Immature natural killer cell (primary cell): Measurements from ENCODE around the gene DGKZ. TPM values are rescaled to one million over a fixed set of nuclear protein-coding genes. Genes with fewer than 3 reads are reported as not detected.
"Not testable (repeated sequence)": the region's sequence is repeated elsewhere in the genome, so short reads cannot be mapped to it uniquely, and the experiment has no call there.

ENCODE experiments used
- DNase-seq, 3 donors: peaks; one replicate each; pipeline ENCODE4 v3.0.0; 2022; ENCODE audit warnings: mixed read lengths in 1 of 3
- H3K27ac Mint-ChIP-seq, 6 donors: one replicate each; pipeline ENCODE4 v1.8.0; 2020; ENCODE audit warnings: mixed read lengths in 6 of 6, mild to moderate bottlenecking in 5 of 6, inconsistent platforms in 4 of 6, moderate library complexity in 3 of 6
- H3K27me3 Mint-ChIP-seq, 3 donors: one replicate each; pipeline ENCODE4 v1.8.0; 2020 to 2021; ENCODE audit warnings: low read depth in 3 of 3, mild to moderate bottlenecking in 3 of 3, mixed read lengths in 3 of 3, moderate library complexity in 3 of 3, inconsistent platforms in 1 of 3
- H3K36me3 Mint-ChIP-seq, 3 donors: one replicate each; pipeline ENCODE4 v1.8.0; 2020; ENCODE audit warnings: mixed read lengths in 3 of 3, inconsistent platforms in 2 of 3, mild to moderate bottlenecking in 2 of 3
- H3K4me1 Mint-ChIP-seq, 2 donors: one replicate each; pipeline ENCODE4 v1.8.0; 2020; ENCODE audit warnings: inconsistent platforms in 2 of 2, mild to moderate bottlenecking in 2 of 2, mixed read lengths in 2 of 2, moderate library complexity in 1 of 2
- H3K4me3 Mint-ChIP-seq, 5 donors: one replicate each; pipeline ENCODE4 v1.8.0; 2020; ENCODE audit warnings: mild to moderate bottlenecking in 5 of 5, mixed read lengths in 5 of 5, inconsistent platforms in 3 of 5, moderate library complexity in 3 of 5
- H3K9me3 Mint-ChIP-seq, 6 donors: one replicate each; pipeline ENCODE4 v1.8.0; 2020; ENCODE audit warnings: mild to moderate bottlenecking in 6 of 6, mixed read lengths in 6 of 6, inconsistent platforms in 4 of 6, moderate library complexity in 3 of 6
- polyA plus RNA-seq, 3 donors: library from polyadenylated mRNA; unstranded; fragments of 300-500 nt; fragmentation: Illumina TruSeq; gene quantifications; one replicate each; pipeline ENCODE4 v1.2.3, GENCODE V29; 2021

DGKZ gene
- polyA plus RNA-seq, 3 donors from 2014 or later, result 40.7 to 120 (median 63.6) TPM

- peaks cover 23 to 26% of the 10 kb centered on the region in 2 donors for H3K4me1 Mint-ChIP-seq
Observed at GRCh38 chr11:46370253-46370652, 23.0 kb downstream of the DGKZ start.

GRCh38 chr11:46371262-46371661 lies 24.0 kb downstream of the DGKZ start:
- H3K27me3 Mint-ChIP-seq, H3K4me3 Mint-ChIP-seq, H3K9me3 Mint-ChIP-seq, DNase-seq, H3K27ac Mint-ChIP-seq: not testable (repeated sequence)
- peaks cover 15 to 18% of the 10 kb centered on the region in 2 donors for H3K4me1 Mint-ChIP-seq
- peaks cover 0 to 18% (median 7%) of the 10 kb centered on the region in 3 donors for H3K36me3 Mint-ChIP-seq

More at GRCh38 chr11:46370253-46370652, 23.0 kb downstream of the DGKZ start:
- peak overlapping the region in 2 of 6 donors; percentile 30 to 39 for H3K27ac Mint-ChIP-seq
- H3K9me3 Mint-ChIP-seq, result no peaks in the 10 kb centered on the region
- H3K4me3 Mint-ChIP-seq, result no peak overlapping the region
- DNase-seq, result no peak
- H3K36me3 Mint-ChIP-seq, result peaks cover 0 to 18% (median 7%) of the 10 kb centered on the region in 3 donors
- H3K27me3 Mint-ChIP-seq, result peaks cover 0 to 8% (median 2%) of the 10 kb centered on the region in 3 donors

- H3K9me3 Mint-ChIP-seq, result no peaks in the 10 kb centered on the region
- peaks cover 15 to 16% of the 10 kb centered on the region in 2 donors for H3K4me1 Mint-ChIP-seq
- H3K27me3 Mint-ChIP-seq, result peaks cover 0 to 8% (median 2%) of the 10 kb centered on the region in 3 donors
- DNase-seq, result no peak
- H3K27ac Mint-ChIP-seq, result peak overlapping the region in 1 of 6 donors; percentile 22
- H3K36me3 Mint-ChIP-seq, result peaks cover 0 to 18% (median 7%) of the 10 kb centered on the region in 3 donors
- H3K4me3 Mint-ChIP-seq, result no peak overlapping the region
Observed at GRCh38 chr11:46372086-46372485, 24.8 kb downstream of the DGKZ start.

- not testable (repeated sequence) for H3K4me3 Mint-ChIP-seq, DNase-seq, H3K9me3 Mint-ChIP-seq, H3K27me3 Mint-ChIP-seq
- Mint-ChIP-seq H3K27ac (peak overlapping the region in 1 of 6 donors; percentile 22), H3K4me1 (peaks cover 12% of the 10 kb centered on the region in 2 donors), H3K36me3 (peaks cover 0 to 22% (median 7%) of the 10 kb centered on the region in 3 donors)
Observed at GRCh38 chr11:46372501-46372900, 25.2 kb downstream of the DGKZ start.

- H3K4me3 Mint-ChIP-seq, result no peak overlapping the region
- peaks cover 7 to 16% of the 10 kb centered on the region in 2 donors for H3K4me1 Mint-ChIP-seq
- peaks cover 0 to 20% (median 7%) of the 10 kb centered on the region in 3 donors for H3K36me3 Mint-ChIP-seq
- H3K27ac Mint-ChIP-seq, result no peak overlapping the region
- DNase-seq, result no peak
- no peaks in the 10 kb centered on the region for H3K9me3 Mint-ChIP-seq
- peaks cover 0 to 7% (median 0%) of the 10 kb centered on the region in 3 donors for H3K27me3 Mint-ChIP-seq
Observed at GRCh38 chr11:46373787-46374740, 26.8 kb downstream of the DGKZ start.

GRCh38 chr11:46374815-46375214 lies 27.6 kb downstream of the DGKZ start:
- H3K27me3 Mint-ChIP-seq, result peaks cover 0 to 4% (median 3%) of the 10 kb centered on the region in 3 donors
- peaks cover 0 to 16% (median 3%) of the 10 kb centered on the region in 3 donors for H3K36me3 Mint-ChIP-seq
- DNase-seq, result no peak
- H3K4me1 Mint-ChIP-seq, result peaks cover 14 to 17% of the 10 kb centered on the region in 2 donors
- H3K9me3 Mint-ChIP-seq, result no peaks in the 10 kb centered on the region
- no peak overlapping the region for H3K4me3 Mint-ChIP-seq
- no peak overlapping the region for H3K27ac Mint-ChIP-seq

- DNase-seq, result no peak
- H3K9me3 Mint-ChIP-seq, result no peaks in the 10 kb centered on the region
- peaks cover 0 to 11% (median 0%) of the 10 kb centered on the region in 3 donors for H3K36me3 Mint-ChIP-seq
- H3K4me3 Mint-ChIP-seq, result no peak overlapping the region
- peaks cover 14 to 16% of the 10 kb centered on the region in 2 donors for H3K4me1 Mint-ChIP-seq
- H3K27ac Mint-ChIP-seq, result no peak overlapping the region
- peaks cover 2 to 3% (median 2%) of the 10 kb centered on the region in 3 donors for H3K27me3 Mint-ChIP-seq
Observed at GRCh38 chr11:46375392-46376101, 28.3 kb downstream of the DGKZ start.

GRCh38 chr11:46376258-46377050 lies 29.2 kb downstream of the DGKZ start:
- peaks cover 14 to 18% of the 10 kb centered on the region in 2 donors for H3K4me1 Mint-ChIP-seq
- peaks cover 0 to 3% (median 2%) of the 10 kb centered on the region in 3 donors for H3K27me3 Mint-ChIP-seq
- no peak overlapping the region for H3K4me3 Mint-ChIP-seq
- no peak overlapping the region for H3K27ac Mint-ChIP-seq
- no peaks in the 10 kb centered on the region for H3K9me3 Mint-ChIP-seq
- DNase-seq, result no peak
- peaks cover 0 to 11% (median 0%) of the 10 kb centered on the region in 3 donors for H3K36me3 Mint-ChIP-seq

GRCh38 chr11:46377290-46377689 lies 30.0 kb downstream of the DGKZ start:
- Mint-ChIP-seq H3K27ac (peak overlapping the region in 2 of 6 donors; percentile 30 to 45), H3K4me1 (peaks cover 14 to 22% of the 10 kb centered on the region in 2 donors), H3K4me3 (no peak overlapping the region), H3K36me3 (peaks cover 0 to 8% (median 0%) of the 10 kb centered on the region in 3 donors), H3K9me3 (no peaks in the 10 kb centered on the region), H3K27me3 (peaks cover 3 to 4% (median 4%) of the 10 kb centered on the region in 3 donors)
- DNase-seq, result no peak

- Mint-ChIP-seq H3K27ac (peak overlapping the region in 2 of 6 donors; percentile 30 to 34), H3K4me3 (no peak overlapping the region)
Observed at GRCh38 chr11:46377831-46378230, 30.6 kb downstream of the DGKZ start.

GRCh38 chr11:46378296-46378695 lies 31.0 kb downstream of the DGKZ start:
- Mint-ChIP-seq H3K27ac (peak overlapping the region in 4 of 6 donors; percentile 20 to 78 (median 58)), H3K27me3 (peaks cover 4% of the 10 kb centered on the region in 3 donors), H3K4me3 (peak overlapping the region in 2 of 5 donors; percentile 18 to 46), H3K4me1 (peaks cover 14 to 22% of the 10 kb centered on the region in 2 donors), H3K9me3 (no peaks in the 10 kb centered on the region), H3K36me3 (peaks cover 0 to 8% (median 0%) of the 10 kb centered on the region in 3 donors)
- no peak for DNase-seq

More at GRCh38 chr11:46377831-46378230, 30.6 kb downstream of the DGKZ start:
- Mint-ChIP-seq H3K9me3 (no peaks in the 10 kb centered on the region), H3K27me3 (peaks cover 3 to 4% (median 4%) of the 10 kb centered on the region in 3 donors), H3K36me3 (peaks cover 0 to 8% (median 0%) of the 10 kb centered on the region in 3 donors), H3K4me1 (peaks cover 14 to 22% of the 10 kb centered on the region in 2 donors)
- DNase-seq, result no peak

- no peak for DNase-seq
- Mint-ChIP-seq H3K27ac (peak overlapping the region; percentile 59 to 87 (median 78)), H3K27me3 (peaks cover 4 to 7% (median 4%) of the 10 kb centered on the region in 3 donors), H3K9me3 (no peaks in the 10 kb centered on the region), H3K4me1 (peaks cover 14 to 22% of the 10 kb centered on the region in 2 donors), H3K36me3 (peaks cover 0 to 8% (median 0%) of the 10 kb centered on the region in 3 donors), H3K4me3 (peak overlapping the region; percentile 27 to 63 (median 52))
Observed at GRCh38 chr11:46378811-46379481, 31.7 kb downstream of the DGKZ start.
